GM12864 (cell line): Measurements from ENCODE around the gene PAWR.
"Not testable (repeated sequence)": the region's sequence is repeated elsewhere in the genome, so short reads cannot be mapped to it uniquely, and the experiment has no call there.

ENCODE experiments used
- DNase-seq: peaks from one replicate; pipeline ENCODE4 v3.0.0-alpha.2; 2011; ENCODE audit warnings: low read depth
- H3K4me3 ChIP-seq: 2 replicates; pipeline ENCODE4 v1.5.1; 2011; ENCODE audit warnings: mild to moderate bottlenecking, low read depth, low read length, control low read depth
- CTCF ChIP-seq: IDR thresholded peaks from 2 replicates; pipeline ENCODE4 v1.5.1; 2011; ENCODE audit warnings: low read depth, mild to moderate bottlenecking, moderate library complexity, low read length, control low read depth, inconsistent platforms; ENCODE audit errors: missing control alignments

The PAWR gene

GRCh38 chr12:79688376-79689060 lies 2.2 kb downstream of the PAWR start:
- TF ChIP-seq CTCF, result no peak
- H3K4me3 ChIP-seq, result peak overlapping the region; percentile 96
- DNase-seq, result no peak

- H3K4me3 ChIP-seq, result peak overlapping the region; percentile 96
- no peak for DNase-seq
- no peak for TF ChIP-seq CTCF
Observed at GRCh38 chr12:79687711-79688260, 3.0 kb downstream of the PAWR start.

GRCh38 chr12:79686171-79686570 lies 4.6 kb downstream of the PAWR start:
- TF ChIP-seq CTCF, result no peak
- H3K4me3 ChIP-seq, result no peak overlapping the region; the same call in 1 of the 2 replicates
- no peak for DNase-seq

- TF ChIP-seq CTCF, result no peak
- H3K4me3 ChIP-seq, result no peak overlapping the region
- DNase-seq, result no peak
Observed at GRCh38 chr12:79685068-79685467, 5.7 kb downstream of the PAWR start.

GRCh38 chr12:79684338-79684737 lies 6.4 kb downstream of the PAWR start:
- H3K4me3 ChIP-seq, DNase-seq: not testable (repeated sequence)

- TF ChIP-seq CTCF, result no peak
- H3K4me3 ChIP-seq, result no peak overlapping the region
- no peak for DNase-seq
Observed at GRCh38 chr12:79682593-79682992, 8.2 kb downstream of the PAWR start.

GRCh38 chr12:79681008-79681590 lies 9.7 kb downstream of the PAWR start:
- no peak for TF ChIP-seq CTCF
- no peak overlapping the region for H3K4me3 ChIP-seq
- no peak for DNase-seq
